T1000 (cell line): Measurements from ENCODE around the gene BSDC1.
A peak's percentile ranks its signal among the peaks of the same experiment; 100 is the strongest.
"Not testable (repeated sequence)": the region's sequence is repeated elsewhere in the genome, so short reads cannot be mapped to it uniquely, and the experiment has no call there.

Source experiments
- DNase-seq: peaks from one replicate; lab custom pipeline; 2025; ENCODE audit warnings: mixed read lengths; lab: John Stamatoyannopoulos, UW

The BSDC1 gene, protein sequence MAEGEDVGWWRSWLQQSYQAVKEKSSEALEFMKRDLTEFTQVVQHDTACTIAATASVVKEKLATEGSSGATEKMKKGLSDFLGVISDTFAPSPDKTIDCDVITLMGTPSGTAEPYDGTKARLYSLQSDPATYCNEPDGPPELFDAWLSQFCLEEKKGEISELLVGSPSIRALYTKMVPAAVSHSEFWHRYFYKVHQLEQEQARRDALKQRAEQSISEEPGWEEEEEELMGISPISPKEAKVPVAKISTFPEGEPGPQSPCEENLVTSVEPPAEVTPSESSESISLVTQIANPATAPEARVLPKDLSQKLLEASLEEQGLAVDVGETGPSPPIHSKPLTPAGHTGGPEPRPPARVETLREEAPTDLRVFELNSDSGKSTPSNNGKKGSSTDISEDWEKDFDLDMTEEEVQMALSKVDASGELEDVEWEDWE

DNA sequence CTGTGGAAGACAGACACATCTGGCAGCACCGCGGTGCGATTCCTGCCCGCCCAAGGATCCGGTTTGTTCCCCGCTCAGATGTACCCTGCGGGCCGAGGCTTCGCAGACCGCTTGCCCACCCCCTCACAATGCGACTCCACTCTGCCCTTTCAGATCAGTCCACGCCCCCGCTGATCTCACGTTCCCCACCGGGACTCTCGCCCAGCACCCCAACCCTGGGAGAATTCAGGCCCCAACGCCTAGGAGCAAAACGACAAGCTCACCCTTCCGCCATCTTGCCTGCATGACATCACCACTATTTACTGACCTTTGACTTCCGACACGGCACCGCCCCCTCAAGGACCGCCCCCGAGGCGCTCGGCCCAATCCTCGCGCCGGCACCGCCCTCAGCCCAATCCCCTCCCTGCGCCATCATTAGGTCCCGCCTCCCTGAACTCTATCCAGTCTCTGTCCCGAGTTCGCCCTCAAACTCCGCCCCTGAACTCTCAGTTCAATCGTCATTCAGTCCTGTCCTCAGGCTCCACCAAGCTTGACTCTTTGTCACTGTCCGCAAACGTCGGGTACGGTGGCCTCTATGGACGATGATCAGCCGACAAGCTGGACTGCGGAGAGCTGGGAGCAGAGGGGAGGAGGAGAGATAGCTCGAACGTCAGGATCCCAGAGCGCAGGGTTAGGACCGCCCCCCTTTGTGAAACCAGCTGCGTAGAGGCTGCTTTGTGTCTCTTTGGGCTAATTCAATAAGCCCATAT is at the start of gene BSDC1:
Gene BSDC1 (minus strand): TSS at position 301 of the 749 bp plus-strand sequence. CDS start 27 bp downstream, at position 274.
- peak; percentile 98 for DNase-seq

DNA sequence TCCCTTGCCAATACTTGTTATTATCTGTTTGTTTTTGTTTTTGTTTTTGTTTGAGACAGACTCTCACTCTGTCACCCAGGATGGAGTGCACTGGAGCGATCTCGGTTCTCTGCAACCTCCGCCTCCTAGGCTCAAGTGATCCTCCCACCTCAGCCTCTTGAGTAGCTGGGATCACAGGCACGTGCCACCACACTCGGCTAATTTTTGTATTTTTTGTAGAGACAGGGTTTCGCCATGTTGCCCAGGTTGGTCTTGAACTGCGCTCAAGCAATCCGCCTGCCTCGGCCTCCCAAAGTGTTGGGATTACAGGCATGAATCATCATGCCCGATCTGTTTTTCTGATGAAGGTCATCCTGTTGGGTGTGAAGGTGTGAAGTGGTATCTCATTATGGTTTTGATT is 47.2 kb upstream of the BSDC1 start:
- not testable (repeated sequence) for DNase-seq

DNA sequence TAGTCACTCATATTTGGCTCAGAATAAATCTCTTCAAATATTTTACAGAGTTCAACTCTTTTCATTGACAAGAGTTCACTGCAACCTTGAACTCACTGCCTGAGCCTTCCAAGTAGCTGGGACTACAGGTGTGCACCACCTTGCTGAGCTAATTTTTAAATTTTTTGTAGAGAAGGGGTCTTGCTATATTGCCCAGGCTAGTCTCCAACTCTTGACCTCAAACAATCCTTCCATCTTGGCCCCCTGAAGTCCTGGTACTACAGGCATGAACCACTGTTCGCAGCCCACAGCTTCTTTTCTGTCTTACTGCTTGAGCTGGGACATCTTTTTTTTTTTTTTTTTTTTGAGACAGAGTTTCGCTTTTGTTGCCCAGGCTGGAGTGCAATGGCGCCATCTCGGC is 44.5 kb upstream of the BSDC1 start:
- not testable (repeated sequence) for DNase-seq

DNA sequence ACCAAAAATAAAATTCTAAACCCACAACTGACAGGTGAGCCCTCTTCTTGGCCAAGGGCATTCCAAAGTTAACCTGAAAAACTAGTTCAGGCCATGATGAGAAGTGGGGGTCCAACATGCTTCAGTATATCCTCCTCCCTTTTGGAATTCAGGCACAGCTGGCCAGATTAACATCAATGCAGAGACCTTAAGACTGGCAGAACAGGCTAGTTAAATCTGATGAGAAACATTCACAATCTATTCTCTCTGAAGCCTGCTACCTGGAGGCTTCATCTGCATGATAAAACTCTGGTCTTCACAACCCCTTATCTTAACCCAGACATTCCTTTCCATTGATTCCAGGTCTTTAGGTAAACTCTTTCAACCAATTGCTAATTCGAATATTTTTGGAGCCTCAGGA is 43.9 kb upstream of the BSDC1 start:
- DNase-seq: no peak

DNA sequence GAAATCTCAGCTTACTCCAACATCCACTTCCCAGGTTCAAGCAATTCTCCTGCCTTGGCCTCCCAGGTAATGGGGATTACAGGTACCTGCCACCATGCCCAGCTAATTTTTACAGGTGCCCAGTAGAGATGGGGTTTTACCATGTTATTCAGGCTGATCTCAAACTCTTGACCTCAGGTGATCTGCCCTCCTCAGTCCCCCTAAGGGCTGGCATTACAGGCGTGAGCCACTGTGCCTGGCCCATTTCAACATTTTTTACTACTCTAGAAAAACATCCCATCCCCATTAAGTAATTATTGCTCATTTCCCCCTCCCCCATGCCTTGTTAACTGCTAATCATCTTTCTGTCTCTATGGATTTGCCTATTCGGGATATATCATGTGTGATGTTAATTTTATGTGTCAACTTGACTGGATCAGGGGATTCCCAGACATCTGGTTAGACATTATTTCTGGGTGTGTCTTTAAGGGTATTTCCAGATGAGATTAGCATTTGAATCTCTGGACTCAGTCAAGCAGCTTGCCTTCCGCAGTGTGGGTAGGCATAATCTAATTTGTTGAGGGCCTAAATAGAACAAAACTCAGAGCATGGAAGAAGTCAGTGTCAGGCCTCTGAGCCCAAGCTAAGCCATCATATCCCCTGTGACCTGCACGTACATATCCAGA is 37.6 kb upstream of the BSDC1 start:
- DNase-seq: no peak

DNA sequence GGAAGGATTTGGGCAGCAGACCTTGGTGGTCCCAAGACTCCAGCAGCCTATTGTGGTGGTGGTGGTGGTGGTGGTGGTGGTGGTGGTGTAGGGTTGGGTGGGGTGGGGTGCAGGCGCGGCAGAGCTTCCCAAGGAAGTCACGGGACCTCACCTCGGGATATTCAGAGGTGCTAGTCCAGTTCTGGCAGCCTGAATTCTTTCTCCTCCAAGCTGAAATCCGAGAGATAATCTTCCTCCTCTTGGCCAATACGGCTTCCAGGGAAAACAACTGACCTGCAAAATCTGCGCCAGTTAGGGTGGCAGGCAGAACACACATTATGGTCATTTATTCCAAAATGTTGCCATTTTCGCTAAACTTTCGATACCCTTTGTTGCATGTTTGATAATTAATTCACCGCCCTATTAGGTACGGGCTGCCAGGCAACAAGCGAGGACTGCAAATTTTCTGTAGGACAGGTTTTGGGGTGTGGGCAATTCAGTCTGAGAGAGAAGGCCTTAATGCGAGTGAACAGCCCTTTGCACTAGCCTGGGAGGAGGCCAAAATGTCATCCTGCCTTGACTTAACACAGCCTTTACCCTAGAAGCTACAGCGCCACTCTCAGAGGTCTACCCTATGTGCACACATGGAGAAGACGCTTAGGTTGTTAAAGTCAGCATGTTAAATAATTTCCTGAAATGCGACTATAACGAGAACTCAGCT is 33.2 kb upstream of the BSDC1 start:
- DNase-seq: no peak

DNA sequence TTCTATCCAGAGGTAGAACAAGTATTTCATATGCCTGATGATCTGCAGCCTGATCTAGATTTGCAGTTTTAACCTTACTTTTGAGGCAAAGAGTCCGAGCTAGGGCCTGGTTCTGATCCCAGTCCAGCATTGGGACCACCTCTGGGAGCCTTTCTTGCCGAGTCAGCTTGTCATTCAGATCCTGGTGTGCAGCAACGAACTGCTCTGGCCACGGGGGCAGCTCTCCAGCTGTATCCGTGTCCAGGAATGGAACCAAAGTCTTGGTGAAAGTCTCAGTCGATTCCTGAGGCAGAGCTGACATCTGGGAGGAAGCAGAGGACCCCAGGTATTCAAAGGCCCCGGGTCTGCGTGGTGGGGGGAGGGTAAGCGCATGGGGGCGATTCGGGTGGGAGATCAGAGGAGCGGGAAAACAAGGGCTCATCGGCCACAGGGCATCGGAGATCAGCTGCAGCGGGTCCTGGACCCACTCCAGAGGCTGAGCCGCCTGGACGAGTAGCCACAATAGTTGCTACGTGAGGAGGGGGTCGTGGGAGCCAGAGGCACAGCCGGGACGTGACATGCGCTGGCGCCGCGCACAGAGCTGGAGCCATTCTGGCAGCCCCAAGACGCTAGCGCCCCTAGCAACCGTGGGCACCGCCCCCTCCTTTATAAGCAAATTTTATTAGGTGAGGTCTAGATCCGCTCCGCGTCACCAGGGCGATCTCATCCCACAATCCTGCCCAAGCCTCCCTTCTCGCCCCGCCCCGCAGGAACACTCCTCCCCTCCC is 32.4 kb upstream of the BSDC1 start:
- DNase-seq: no peak

DNA sequence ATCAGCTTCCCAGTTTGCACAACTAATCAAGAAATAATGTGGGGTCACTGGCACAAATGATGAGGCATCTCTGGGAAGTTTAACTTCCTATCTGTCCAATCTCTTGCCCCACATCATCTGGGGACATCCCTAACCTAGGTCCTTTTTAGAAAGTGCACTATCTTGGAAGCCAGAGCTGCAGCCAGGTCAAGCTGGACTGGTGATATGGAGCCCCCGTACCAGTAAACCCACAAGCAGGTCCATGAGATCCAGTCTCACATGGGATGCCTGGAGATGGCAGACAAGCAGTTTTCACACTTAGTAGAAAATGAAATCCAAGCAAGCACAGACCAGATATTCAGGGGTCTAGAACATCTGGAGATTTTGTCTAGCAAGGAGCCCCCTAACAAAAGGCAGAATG is 27.5 kb upstream of the BSDC1 start:
- no peak for DNase-seq

DNA sequence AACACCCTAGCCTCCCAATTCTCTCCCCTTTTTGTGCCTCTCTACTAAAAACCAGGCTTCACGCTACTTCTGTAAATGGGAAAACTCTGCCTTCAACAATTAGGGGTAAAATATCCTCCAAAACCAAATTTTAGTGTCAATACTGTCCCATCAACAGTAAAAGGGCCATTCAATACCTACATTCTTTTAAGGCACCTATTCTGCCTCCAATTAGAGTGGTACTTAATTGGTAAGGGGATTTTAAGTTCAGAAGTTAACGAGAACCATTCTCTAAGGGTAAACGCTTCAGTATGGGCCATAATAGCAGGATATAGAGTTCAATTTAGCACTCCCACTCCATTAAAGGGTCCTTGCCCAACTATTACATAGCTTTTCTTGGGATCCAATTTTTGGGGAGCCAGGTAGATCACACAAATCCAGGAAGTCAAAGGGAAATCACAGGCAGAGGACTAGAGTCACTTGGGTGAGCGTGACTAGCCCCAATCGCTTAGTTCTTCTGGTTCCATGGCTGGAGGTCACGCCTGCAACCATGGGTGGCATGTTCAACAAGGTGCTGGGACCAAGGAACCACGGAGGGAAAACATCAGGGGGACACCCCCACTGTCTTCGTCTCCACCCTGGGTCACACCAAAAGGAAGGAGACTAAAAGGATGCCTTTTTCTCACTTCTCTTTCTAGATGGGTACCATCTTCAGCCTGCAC is 20.1 kb upstream of the BSDC1 start:
- DNase-seq: no peak

DNA sequence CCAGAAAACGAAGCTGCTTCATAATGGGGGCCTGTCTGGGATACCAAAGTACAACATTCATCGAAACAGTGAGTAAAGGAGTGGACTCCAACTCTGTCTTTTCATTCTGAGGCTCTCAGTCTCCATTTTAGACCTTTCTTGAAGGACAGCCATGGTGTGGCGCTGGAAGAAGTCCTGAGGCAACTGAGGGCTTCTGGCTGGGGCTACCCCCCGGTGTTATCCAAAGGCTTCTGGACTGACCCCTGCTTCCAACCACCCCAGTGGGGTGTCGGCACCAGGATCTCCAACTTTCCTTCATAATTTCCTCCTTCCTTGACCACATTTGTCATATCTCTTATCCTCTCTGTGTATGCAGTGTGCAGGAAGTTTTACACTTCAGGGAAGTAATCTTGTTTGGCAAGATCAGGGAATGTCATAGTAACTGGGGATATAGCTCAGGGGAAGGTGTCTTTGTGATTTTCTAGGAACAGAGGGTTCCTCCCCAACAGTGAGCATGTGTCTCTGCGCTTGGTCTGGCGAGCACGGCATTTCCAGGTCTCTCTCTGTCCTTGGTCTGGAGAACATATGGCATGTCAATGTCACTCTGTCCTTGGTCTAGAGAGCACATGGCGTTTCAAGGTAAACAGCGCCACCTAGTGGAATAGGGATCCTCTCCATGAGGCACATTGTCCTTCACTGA is 19.4 kb upstream of the BSDC1 start:
- DNase-seq: peak; percentile 60

DNA sequence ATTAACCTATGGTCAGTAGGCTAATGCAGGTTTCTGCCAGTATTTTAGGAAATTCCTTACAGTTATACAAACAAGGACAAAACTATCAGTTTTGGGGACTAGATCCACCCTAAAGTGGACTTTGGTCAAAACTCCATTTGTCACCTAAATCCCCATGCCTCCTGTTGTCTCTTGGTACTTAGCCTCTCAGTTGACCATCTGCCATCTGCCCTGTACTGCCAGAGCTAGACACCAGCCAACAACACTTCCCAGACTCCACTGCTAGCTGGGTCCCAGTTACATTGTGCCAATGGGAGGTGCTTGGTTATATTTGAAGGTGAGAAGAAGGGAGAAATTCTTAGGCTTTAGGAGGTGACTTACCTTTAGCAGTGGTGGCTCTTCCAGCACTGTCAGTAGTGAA is 17.0 kb upstream of the BSDC1 start:
- DNase-seq: no peak

DNA sequence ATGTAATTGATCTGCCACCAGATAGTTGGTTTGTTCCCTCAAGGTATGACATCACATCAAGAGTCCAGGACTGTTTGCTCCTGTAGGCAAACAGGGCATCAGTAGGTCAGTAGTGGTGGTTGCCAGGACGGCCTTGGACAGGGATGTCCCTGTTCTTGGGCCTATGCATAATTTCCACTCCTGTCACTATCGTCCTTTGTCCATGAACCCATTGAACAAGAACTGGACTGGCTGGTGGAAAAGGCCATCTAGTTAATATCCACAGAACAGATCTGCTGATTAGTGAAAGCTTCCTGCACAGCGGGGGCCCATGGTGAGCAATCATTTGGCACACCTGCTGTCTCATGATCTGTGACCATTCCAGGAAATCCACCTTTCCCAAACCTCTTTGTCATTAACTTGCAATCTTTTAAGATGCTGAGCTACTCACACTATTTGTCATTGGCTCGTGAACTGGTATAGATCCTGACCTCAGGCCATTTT is 12.4 kb upstream of the BSDC1 start:
- DNase-seq: no peak

DNA sequence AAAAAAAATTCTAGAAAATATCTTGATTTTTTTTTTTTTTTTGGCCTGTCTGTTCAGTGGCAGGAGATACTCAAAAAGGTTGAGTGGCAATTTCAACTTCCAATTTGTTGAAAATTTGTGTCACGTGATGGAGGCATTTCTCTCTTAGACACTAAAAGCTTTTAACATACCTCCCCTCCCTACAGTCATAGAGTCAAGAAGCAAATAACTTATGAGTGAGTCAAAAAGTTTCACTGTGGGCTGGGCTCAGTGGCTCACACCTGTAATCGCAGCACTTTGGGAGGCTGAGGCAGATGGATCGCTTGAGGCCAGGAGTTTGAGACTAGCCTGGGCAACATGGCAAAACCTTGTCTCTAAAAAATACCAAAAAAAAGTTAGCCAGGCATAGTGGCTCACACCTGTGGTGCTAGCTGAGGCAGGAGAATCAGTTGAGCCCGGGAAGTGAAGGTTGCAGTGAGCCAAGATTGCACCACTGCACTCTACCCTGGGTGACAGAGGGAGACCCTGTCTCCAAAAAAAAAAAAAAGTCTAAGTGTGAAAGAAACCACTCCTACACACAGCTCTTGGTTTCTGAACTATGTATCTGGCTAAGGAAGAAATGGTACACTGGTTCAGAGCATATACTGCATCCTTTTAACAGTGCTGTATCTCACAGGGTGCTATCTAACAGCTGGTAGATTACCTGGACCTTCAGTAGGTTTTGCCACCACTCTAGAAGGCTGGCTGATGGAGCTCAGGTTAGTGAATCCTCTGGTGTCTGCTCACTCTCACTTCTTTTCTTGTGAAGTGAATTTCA is 11.6 kb upstream of the BSDC1 start:
- no peak for DNase-seq

DNA sequence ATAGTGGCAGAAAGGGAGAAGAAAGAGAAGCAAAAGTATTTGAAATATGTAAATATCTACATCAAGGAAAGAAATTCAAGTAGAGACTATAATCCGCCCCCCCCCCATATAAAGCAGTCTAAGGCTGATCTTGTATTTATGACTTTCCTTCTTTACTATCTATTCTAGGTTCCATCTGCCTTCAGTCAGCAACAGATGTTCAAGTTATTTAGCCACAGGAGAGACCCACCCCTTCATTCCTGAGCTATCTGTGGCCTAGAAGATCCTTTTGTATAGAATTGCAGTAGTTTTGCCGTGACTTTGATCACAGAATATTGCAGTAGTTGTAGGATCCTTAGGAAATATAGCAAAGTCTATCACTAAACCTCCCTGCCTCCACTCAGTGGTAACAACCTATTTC is 10.7 kb upstream of the BSDC1 start:
- DNase-seq: no peak

DNA sequence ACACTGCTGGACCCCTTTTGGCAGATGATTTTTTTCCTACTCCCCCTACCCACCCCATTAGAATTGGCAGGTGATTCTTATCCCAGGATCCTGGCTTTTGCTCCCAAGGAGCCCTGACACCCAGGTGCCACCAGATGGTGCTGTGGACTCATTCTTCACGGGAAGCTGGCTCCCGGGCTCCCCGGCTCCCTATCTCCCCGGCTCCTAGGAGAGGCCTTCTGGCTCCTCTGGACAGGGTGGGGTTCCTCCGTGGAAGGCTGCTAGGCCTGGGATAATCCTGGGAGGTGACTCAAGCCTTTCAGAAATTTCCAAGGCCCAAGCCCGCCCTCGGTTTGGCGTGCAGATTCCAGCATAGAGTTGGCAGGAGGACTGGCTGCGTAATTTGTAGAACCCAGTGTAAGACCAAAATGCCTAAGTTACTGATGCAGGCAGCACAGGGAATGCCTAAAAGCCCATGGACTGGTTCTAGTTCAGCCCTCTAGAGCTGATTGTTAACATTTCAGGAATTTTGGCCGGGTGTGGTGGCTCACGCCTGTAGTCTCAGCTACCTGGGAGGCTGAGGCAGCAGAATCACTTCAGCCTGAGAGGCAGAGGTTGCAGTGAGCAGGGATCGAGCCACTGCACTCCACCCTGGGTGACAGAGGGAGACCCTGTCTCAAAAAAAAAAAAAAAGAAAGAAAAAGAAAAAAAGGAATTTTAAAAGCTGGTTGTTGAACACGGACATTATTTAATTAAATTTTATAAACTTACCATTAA is 6.8 kb upstream of the BSDC1 start:
- peak; percentile 68 for DNase-seq

DNA sequence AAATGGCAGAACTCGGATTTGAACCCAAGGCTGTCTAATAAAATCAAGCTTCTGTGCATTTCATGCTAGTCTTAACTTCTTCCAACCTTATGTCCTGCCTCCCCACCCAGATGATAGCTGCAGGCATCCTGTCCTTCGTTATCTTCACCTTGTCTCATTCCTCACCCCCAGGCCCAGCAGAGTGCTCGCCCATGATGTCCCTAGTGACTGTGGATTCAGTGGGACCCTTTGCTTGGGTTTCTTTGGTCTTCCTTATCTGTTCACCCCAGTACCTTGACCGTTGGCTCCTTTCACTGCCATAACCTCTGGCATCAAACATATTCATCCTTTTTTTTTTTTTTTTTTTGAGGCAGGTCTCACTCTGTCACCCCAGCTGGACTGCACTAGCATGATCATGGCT is 5.6 kb upstream of the BSDC1 start:
- no peak for DNase-seq

DNA sequence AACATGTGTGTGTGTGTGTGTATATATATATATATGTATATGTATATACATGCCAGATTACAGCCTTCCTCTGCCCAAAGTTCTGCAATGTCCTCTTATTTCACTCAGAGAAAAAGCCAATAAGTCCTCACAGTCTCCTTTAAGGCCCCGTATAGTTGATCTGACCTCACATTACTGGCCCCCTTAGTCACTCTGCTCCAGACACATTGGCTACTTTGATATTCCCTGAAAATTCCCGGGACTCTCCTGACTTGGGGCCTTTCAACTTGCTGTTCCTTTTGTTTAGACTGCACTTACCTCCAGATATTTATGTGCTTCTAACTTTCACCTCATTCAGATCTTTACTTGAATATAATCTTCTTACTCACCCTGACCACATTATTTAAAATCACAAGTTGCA is 4.2 kb upstream of the BSDC1 start:
- DNase-seq: no peak

DNA sequence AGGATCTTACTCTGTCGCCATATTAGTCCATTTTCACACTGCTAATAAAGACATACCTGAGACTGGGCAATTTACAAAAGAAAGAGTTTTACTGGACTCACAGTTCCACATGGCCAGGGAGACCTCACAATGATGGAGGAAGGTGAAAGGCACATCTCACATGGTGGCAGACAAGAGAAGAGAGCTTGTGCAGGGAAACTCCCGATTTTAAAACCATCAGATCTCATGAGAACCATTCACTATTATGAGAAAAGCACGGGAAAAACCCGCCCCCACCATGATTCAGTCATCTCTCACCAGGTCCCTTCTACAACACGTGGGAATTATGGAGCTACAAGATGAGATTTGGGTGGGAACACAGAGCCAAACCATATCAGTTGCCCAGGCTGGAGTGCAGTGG is 2.3 kb upstream of the BSDC1 start:
- not testable (repeated sequence) for DNase-seq
